ENCODE data around the gene ABCD2.
"Not testable (repeated sequence)": the region's sequence is repeated elsewhere in the genome, so short reads cannot be mapped to it uniquely, and the experiment has no call there.

The ABCD2 gene

DNA sequence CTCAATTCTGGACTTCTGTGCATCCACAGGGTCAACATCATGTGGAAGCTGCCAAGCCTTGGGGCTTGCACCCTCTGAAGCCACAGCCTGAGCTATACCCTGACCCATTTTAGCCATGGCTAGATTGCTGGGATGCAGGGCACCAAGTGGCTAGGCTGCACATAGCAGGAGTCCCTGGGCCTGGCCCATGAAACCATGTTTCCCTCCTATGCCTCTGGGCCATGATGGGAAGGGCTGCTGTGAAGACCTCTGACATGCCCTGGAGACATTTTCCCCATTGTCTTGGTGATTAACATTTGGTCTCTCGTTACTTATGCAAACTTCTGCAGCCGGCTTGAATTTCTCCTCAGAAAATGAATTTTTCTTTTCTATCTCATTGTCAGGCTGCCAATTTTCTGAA, 92.6 kb downstream of the ABCD2 start:
- no peak for DNase-seq

DNA sequence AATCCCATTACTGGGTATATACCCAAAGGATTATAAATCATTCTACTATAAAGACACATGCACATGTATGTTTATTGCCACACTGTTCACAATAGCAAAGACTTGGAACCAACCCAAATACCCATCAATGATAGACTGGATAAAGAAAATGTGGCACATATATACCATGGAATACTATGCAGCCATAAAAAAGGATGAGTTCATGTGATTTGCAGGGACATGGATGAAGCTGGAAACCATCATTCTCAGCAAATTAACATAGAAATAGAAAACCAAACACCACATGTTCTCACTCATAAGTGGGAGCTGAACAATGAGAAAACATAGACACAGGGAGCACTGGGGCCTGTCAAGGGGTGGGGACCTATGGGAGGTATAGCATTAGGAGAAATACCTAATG, 97.4 kb downstream of the ABCD2 start:
- DNase-seq, result not testable (repeated sequence)

DNA sequence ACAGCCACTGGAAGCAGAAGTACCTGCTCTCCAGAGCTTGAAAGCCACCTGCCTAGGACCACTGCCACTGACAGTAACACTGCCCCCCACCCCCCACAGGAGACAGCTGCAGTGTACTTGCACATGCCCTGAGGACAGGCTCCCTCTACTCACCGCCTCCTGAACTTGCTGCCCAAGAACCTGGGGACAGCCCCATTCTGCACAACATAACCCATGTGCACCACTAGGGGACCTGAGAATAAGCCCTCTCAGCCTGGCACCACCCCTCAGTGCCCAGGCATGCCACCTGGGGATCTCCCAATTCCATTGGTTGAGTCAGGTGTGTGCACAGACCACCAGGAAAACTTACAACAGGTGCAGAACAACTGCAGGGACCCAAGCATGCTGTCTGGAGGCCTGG, 109.6 kb downstream of the ABCD2 start:
- DNase-seq, result no peak

DNA sequence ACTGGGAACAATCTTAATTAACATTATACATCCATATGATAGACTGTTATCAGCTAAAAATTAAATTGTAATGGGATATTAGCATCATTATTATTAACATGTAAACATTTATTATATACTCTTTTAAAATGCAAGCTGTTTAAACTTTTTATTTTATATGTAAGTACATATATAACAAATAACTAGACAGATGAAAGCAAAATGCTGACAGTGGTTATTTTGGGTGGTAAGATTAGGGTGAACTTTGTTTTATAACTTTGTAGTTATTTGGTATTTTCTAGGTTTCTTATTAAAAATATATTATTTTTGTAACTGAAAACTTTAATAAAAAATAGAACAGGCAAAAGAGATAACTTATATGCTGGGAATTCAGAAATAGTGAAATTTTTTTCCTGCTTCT, 114.0 kb downstream of the ABCD2 start:
- no peak for DNase-seq

DNA sequence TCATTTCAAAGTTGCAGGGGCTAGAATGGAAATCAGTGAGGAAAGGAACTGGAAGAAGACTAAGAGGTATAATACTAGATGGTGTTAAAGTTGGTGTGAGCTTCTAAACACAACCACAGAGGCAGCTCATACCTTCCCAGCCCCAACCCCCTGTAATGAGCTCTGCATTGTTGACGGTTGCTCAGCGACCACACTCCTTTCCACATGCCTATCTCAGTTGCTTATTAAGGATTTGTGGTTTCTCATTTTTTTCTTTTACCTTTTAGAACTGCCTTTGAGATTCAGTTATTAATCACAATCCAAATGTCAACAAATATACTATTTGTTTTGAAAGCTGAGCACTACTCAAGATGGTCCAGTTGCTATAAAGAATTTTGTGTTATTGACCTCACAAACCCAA, 114.6 kb downstream of the ABCD2 start:
- DNase-seq, result no peak

DNA sequence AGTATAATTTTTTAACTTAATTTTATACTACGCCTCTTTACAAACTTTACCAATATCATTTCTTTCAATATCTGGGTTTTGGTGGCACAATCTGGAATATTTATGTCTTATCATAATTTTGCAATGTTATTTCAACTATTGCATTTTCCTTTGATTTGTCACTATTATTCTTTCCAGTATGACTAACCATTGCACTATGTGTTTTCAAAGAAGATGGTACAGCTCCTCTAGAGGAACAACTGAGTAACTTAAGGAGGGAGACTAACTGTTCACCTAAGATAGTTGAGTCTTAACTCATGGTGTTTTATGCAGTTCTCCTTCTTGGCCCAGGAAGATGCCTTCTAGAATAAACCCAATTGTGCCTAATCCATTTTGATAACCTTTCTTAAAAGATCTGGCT, 116.2 kb downstream of the ABCD2 start:
- DNase-seq, result no peak

DNA sequence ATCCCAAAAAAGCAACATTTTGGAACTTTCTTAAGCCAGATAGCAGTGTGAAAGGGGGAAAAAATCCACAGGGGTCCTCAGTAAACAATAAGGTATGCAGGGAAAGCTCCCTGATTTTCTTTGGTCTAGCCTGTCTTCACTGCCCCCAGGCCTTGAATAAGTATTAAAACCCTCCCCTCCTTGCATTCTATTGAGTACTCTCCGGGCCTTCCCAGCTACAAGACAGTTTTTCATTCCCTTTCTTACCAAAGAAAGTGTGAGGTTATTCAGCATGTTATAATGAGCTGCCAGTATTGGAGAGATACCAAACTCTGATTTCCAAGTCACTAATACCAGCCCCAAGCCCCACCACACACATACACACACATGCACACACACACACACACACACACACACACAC, 116.9 kb downstream of the ABCD2 start:
- DNase-seq, result no peak
